GM12878 (cell line): ENCODE measurements around the gene SPNS1. TPM values are rescaled to one million over a fixed set of nuclear protein-coding genes. Genes with fewer than 3 reads are reported as not detected.
"Not testable (repeated sequence)": the region's sequence is repeated elsewhere in the genome, so short reads cannot be mapped to it uniquely, and the experiment has no call there.

Experiments
- ATAC-seq: fragments of 200-7000 bp; cut with Tn5 transposase; 3 replicates; pipeline ENCODE4 v1.9.1; 2020; ENCODE audit warnings: mild to moderate bottlenecking, moderate library complexity
- BruUV-seq: library from RNA; stranded (reverse); fragments of 400-500 nt; replicated peaks from 2 replicates; lab custom pipeline; 2021; lab: Mats Ljungman, UMichigan
- CTCF ChIA-PET: fragments of 300-600 bp; sonication (Branson Sonifier 250); formaldehyde crosslinking; extraction: SDS; loops from one replicate; lab custom pipeline; 2021; ENCODE audit warnings: inconsistent platforms; lab: Yijun Ruan, JAX
- POLR2A ChIA-PET: fragments of 350-600 bp; formaldehyde crosslinking; extraction: SDS; loops from one replicate; lab custom pipeline; 2021; ENCODE audit warnings: inconsistent platforms; lab: Charles Lee
- RAD21 ChIA-PET: fragments of 300-600 bp; sonication (Branson Sonifier 250); formaldehyde crosslinking; loops from one replicate; lab custom pipeline; 2023; ENCODE audit warnings: antibody characterized with exemption; ENCODE audit not compliant: unreplicated experiment; lab: Charles Lee
- SMC1A ChIA-PET: fragments of 300-600 bp; sonication (Branson Sonifier 250); formaldehyde crosslinking; loops from one replicate; lab custom pipeline; 2023; ENCODE audit not compliant: unreplicated experiment, uncharacterized antibody; lab: Charles Lee
- DNase-seq: peaks from one replicate; pipeline ENCODE4 v3.0.0-alpha.2; 2011; ENCODE audit warnings: low read depth, low spot score
- FAIRE-seq: peaks from 3 replicates; lab custom pipeline; 2011; peaks lifted over from hg19 to GRCh38; lab: Jason Lieb, UNC
- H2AFZ ChIP-seq: 2 replicates; pipeline ENCODE4 v1.6.0; 2011; ENCODE audit warnings: low read depth, low read length, control low read depth; ENCODE audit not compliant: control insufficient read depth
- H3K27ac ChIP-seq: 2 replicates; pipeline ENCODE4 v1.5.1; 2011; ENCODE audit warnings: control low read depth; ENCODE audit not compliant: control insufficient read depth, insufficient read depth
- H3K27me3 ChIP-seq, 2 experiments: replicated peaks in 1 of 2; 2 replicates each; pipeline versions ENCODE4 v1.6.0 to v1.6.1; 2011; ENCODE audit warnings: low read length in 1 of 2; ENCODE audit not compliant: control insufficient read depth in 2 of 2, insufficient read depth in 2 of 2
- H3K36me3 ChIP-seq, 2 experiments: 2 replicates each; pipeline ENCODE4 v1.5.1; 2011; ENCODE audit warnings: low read length in 1 of 2; ENCODE audit not compliant: control insufficient read depth in 2 of 2, insufficient read depth in 2 of 2
- H3K4me1 ChIP-seq: 2 replicates; pipeline ENCODE4 v1.6.1; 2011; ENCODE audit warnings: mild to moderate bottlenecking, low read length, moderate library complexity, mixed read lengths; ENCODE audit not compliant: control insufficient read depth, insufficient read depth
- H3K4me2 ChIP-seq: 2 replicates; pipeline ENCODE4 v1.6.0; 2011; ENCODE audit warnings: control low read depth; ENCODE audit not compliant: control insufficient read depth, insufficient read depth
- H3K4me3 ChIP-seq: fragments of 200-600 bp; sonication (generic); 2 replicates; pipeline ENCODE4 v1.5.1; 2016
- H3K79me2 ChIP-seq: 2 replicates; pipeline ENCODE4 v1.6.0; 2011; ENCODE audit warnings: low read length; ENCODE audit not compliant: control insufficient read depth, insufficient read depth
- H3K9ac ChIP-seq: 2 replicates; pipeline ENCODE4 v1.8.0; 2011; ENCODE audit warnings: low read length, control low read depth, mixed read lengths; ENCODE audit not compliant: control insufficient read depth, insufficient read depth
- H3K9me3 ChIP-seq: replicated peaks from 3 replicates; pipeline ENCODE4 v1.5.1; 2011; ENCODE audit warnings: mild to moderate bottlenecking, low read length; ENCODE audit not compliant: control insufficient read depth, insufficient read depth
- H4K20me1 ChIP-seq: 2 replicates; pipeline ENCODE4 v1.6.0; 2011; ENCODE audit not compliant: control insufficient read depth, insufficient read depth
- BMI1 ChIP-seq: fragments of 450-650 bp; IDR thresholded peaks from 2 replicates; pipeline ENCODE4 v1.6.1; 2016; ENCODE audit warnings: mild to moderate bottlenecking, moderate library complexity, borderline replicate concordance
- NFYA ChIP-seq: IDR thresholded peaks from 2 replicates; pipeline ENCODE4 v1.6.1; 2011; ENCODE audit warnings: low read depth, mild to moderate bottlenecking, low read length, improper control_type of control experiment, borderline replicate concordance
- NR2C2 ChIP-seq: IDR thresholded peaks from 2 replicates; pipeline ENCODE4 v1.6.1; 2011; ENCODE audit warnings: borderline replicate concordance, low read depth; ENCODE audit not compliant: control insufficient read depth, insufficient read length
- POLR2AphosphoS2 ChIP-seq: IDR thresholded peaks from 2 replicates; pipeline ENCODE4 v1.6.1; 2011; ENCODE audit warnings: low read depth, mild to moderate bottlenecking, low read length, improper control_type of control experiment, moderate library complexity
- SMAD1 ChIP-seq: fragments of 450-650 bp; IDR thresholded peaks from 2 replicates; pipeline ENCODE4 v1.6.1; 2018; ENCODE audit warnings: mild to moderate bottlenecking, low read depth; ENCODE audit not compliant: partially characterized antibody
- SMARCA5 ChIP-seq: fragments of 450-650 bp; IDR thresholded peaks from 2 replicates; pipeline ENCODE4 v1.6.1; 2017; ENCODE audit warnings: mild to moderate bottlenecking
- SMC3 ChIP-seq: IDR thresholded peaks from 2 replicates; pipeline ENCODE4 v1.6.1; 2011; ENCODE audit warnings: low read length, improper control_type of control experiment, borderline replicate concordance
- WRNIP1 ChIP-seq: IDR thresholded peaks from 2 replicates; pipeline ENCODE4 v1.6.1; 2011; ENCODE audit warnings: low read depth, low read length, improper control_type of control experiment, borderline replicate concordance
- ZNF217 ChIP-seq: fragments of 450-650 bp; IDR thresholded peaks from 2 replicates; pipeline ENCODE4 v1.6.1; 2017; ENCODE audit warnings: antibody characterized with exemption, mild to moderate bottlenecking
- WGBS: methylation state at CpG from one replicate; pipeline ENCODE4 v1.1.6; 2016; ENCODE audit warnings: low lambda C conversion rate; ENCODE audit not compliant: insufficient replicate concordance, insufficient coverage; ENCODE audit errors: missing lambda C conversion rate; 5-methylcytosine and 5-hydroxymethylcytosine counted together
- in situ Hi-C: fragments of 300-500 bp; cut with MboI; formaldehyde crosslinking; loops from 9 replicates; pipeline ENCODE4 v1.14.3; 2018; ENCODE audit warnings: mixed read lengths
- intact Hi-C: fragments of 100-400 bp; cut with micrococcal nuclease; formaldehyde crosslinking; loops from one replicate; pipeline ENCODE4 v1.14.2; 2022; ENCODE audit not compliant: unreplicated experiment
- polyA plus RNA-seq, 11 experiments: library from polyadenylated mRNA; depleted of rRNA in 4 of 11; unstranded in 6 of 11; stranded (reverse) in 5 of 11; fragments of >200 nt; fragmentation: Nextera tagmentation in 4 of 11; fragmentation: Illumina TruSeq in 1 of 11; extraction: Ambion mirVana in 4 of 11; extraction: Trizol in 1 of 11; gene quantifications; 1 replicate in 1 of 11; 2 replicates in 10 of 11; pipeline versions ENCODE4 v1.2.1 to v1.2.3, GENCODE V29; 2011 to 2016; ENCODE audit warnings: inconsistent platforms in 2 of 11, missing spikeins in 2 of 11, low read depth in 1 of 11
- total RNA-seq, 4 experiments: library from RNA; depleted of rRNA in 3 of 4; stranded (reverse); fragments of >200 nt in 3 of 4; fragmentation: Illumina TruSeq in 1 of 4; extraction: Trizol in 1 of 4; gene quantifications; 2 replicates each; pipeline versions ENCODE4 v1.2.1 to v1.2.3, GENCODE V29; 2013 to 2021
- TF ChIP-seq, protein P1 (sequence below): fragments of 450-650 bp; IDR thresholded peaks from 2 replicates; pipeline ENCODE4 v1.6.1; 2016; ENCODE audit warnings: mild to moderate bottlenecking, moderate library complexity, borderline replicate concordance

Gene SPNS1
- total and polyA plus RNA-seq, 10 of the 15 experiments (the other 5 are each of a cell fraction or from before 2014, with no cell fraction given), result 0.16 to 37.6 (median 12.0) TPM

DNA sequence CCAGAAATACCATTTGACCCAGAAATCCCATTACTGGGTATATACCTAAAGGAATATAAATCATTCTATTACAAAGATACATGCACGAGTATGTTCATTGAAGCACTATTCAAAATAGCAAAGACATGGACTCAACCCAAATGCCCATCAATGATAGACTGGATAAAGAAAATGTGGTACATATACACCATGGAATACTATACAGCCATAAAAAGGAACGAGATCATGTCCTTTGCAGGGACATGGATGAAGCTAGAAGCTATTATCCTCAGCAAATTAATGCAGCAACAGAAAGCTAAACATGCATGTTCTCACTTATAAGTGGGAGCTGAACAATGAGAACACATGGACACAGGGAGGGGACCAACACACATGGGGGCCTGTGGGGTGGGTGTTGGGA lies 48.3 kb upstream of the SPNS1 start:
- ATAC-seq, H3K27me3 ChIP-seq, H3K79me2 ChIP-seq, H3K36me3 ChIP-seq, H4K20me1 ChIP-seq, H3K9me3 ChIP-seq, in situ Hi-C loops, DNase-seq, BruUV-seq, FAIRE-seq, H2AFZ ChIP-seq: not testable (repeated sequence)
- ChIA-PET POLR2A (interaction anchor here (0.6 to 4.1 kb wide), 6 partner anchors 10 to 740 kb away, joined by 3 to 21 read pairs (median 3); no protein-coding TSS in a partner anchor), CTCF (interaction anchor here (0.6 to 6.4 kb wide), 3 partner anchors 9 to 80 kb away, joined by 3 to 76 read pairs (median 3); partner anchors contain the start of gene TUFM), SMC1A (interaction anchor here (2.1 to 5.8 kb wide), 2 partner anchors 18 to 25 kb away, joined by 6 to 58 read pairs; no protein-coding TSS in a partner anchor), RAD21 (interaction anchor here (1.3 to 1.6 kb wide), 3 partner anchors 19 to 47 kb away, joined by 3 to 6 read pairs (median 4); partner anchors contain the start of gene NFATC2IP)
- peak overlapping the region; percentile 96; the same call in 1 of the 2 replicates for H3K4me2 ChIP-seq
- peaks cover 23% of the 10 kb centered on the region for H3K4me1 ChIP-seq
- H3K4me3 ChIP-seq, result peak overlapping the region; percentile 92; the same call in 1 of the 2 replicates
- peak overlapping the region; percentile 98 for H3K9ac ChIP-seq
- H3K27ac ChIP-seq, result peak overlapping the region; percentile 99; the same call in 1 of the 2 replicates
- intact Hi-C loops, result loop anchor here (10.0 kb wide), 1 partner anchor 431 kb away; the partner anchor contains the start of genes APOBR and CLN3
- WGBS, result 61% methylated on average over 2 of the region's 2 CpGs
- peak; percentile 51 for TF ChIP-seq SMARCA5
- 0 out of 2 replicates have a peak, but pooled peaks have one; percentile 54 for TF ChIP-seq ZNF217

DNA sequence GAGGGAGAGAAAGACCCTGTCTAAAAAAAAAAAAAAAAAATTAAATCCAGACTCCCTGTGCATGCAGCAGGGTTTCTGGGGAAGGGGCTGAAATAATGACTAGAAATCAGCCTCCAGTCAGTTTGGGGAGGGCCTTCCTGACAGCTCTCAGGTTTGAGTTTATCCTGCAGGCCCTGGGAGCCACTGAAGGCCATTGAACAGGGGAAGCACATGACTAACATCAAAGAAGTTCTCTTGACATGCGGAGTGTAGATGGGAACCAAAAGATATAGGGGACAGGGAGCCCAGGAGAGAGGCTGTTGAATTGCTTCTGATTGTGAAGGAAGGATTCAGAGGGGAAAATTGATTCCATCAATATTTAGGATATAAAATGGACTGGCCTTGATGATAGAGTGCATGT lies 46.8 kb upstream of the SPNS1 start:
- H3K27me3 ChIP-seq, result no peaks in the 10 kb centered on the region
- H3K79me2 ChIP-seq, result peaks cover 14% of the 10 kb centered on the region
- ChIA-PET SMC1A (interaction anchor here (2.1 to 5.8 kb wide), 2 partner anchors 16 to 24 kb away, joined by 6 to 58 read pairs; no protein-coding TSS in a partner anchor), RAD21 (interaction anchor here (1.1 to 1.6 kb wide), 4 partner anchors 17 to 81 kb away, joined by 3 to 4 read pairs (median 4); no protein-coding TSS in a partner anchor), CTCF (interaction anchor here (0.7 to 6.4 kb wide), 2 partner anchors 17 to 22 kb away, joined by 4 to 76 read pairs; no protein-coding TSS in a partner anchor), POLR2A (interaction anchor here (0.6 to 0.9 kb wide), 5 partner anchors 11 to 1134 kb away, joined by 3 to 6 read pairs (median 4); no protein-coding TSS in a partner anchor)
- in situ Hi-C loops (no loop called here), intact Hi-C loops (loop anchor here (10.0 kb wide), 1 partner anchor 433 kb away; the partner anchor contains the start of genes APOBR and CLN3)
- H3K27ac ChIP-seq, result no peak overlapping the region
- no peak for DNase-seq
- no peak for ATAC-seq
- 96% methylated on average over 1 of the region's 1 CpG for WGBS
- H3K4me2 ChIP-seq, result no peak overlapping the region
- peaks cover 30% of the 10 kb centered on the region for H3K4me1 ChIP-seq
- H3K9ac ChIP-seq, result no peak overlapping the region
- H4K20me1 ChIP-seq, result no peaks in the 10 kb centered on the region
- no peak overlapping the region for H2AFZ ChIP-seq
- no TSS peak for BruUV-seq
- H3K9me3 ChIP-seq, result no peaks in the 10 kb centered on the region
- no peak overlapping the region for H3K4me3 ChIP-seq
- no peaks in the 10 kb centered on the region; a peak in 1 of 4 replicates for H3K36me3 ChIP-seq
- no peak for FAIRE-seq
- TF ChIP-seq SMAD1, result no peak
- TF ChIP-seq, protein P1, sequence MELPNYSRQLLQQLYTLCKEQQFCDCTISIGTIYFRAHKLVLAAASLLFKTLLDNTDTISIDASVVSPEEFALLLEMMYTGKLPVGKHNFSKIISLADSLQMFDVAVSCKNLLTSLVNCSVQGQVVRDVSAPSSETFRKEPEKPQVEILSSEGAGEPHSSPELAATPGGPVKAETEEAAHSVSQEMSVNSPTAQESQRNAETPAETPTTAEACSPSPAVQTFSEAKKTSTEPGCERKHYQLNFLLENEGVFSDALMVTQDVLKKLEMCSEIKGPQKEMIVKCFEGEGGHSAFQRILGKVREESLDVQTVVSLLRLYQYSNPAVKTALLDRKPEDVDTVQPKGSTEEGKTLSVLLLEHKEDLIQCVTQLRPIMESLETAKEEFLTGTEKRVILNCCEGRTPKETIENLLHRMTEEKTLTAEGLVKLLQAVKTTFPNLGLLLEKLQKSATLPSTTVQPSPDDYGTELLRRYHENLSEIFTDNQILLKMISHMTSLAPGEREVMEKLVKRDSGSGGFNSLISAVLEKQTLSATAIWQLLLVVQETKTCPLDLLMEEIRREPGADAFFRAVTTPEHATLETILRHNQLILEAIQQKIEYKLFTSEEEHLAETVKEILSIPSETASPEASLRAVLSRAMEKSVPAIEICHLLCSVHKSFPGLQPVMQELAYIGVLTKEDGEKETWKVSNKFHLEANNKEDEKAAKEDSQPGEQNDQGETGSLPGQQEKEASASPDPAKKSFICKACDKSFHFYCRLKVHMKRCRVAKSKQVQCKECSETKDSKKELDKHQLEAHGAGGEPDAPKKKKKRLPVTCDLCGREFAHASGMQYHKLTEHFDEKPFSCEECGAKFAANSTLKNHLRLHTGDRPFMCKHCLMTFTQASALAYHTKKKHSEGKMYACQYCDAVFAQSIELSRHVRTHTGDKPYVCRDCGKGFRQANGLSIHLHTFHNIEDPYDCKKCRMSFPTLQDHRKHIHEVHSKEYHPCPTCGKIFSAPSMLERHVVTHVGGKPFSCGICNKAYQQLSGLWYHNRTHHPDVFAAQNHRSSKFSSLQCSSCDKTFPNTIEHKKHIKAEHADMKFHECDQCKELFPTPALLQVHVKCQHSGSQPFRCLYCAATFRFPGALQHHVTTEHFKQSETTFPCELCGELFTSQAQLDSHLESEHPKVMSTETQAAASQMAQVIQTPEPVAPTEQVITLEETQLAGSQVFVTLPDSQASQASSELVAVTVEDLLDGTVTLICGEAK, result no peak
- TF ChIP-seq POLR2AphosphoS2, result no peak
- no peak for TF ChIP-seq SMC3
- no peak for TF ChIP-seq NR2C2
- no peak for TF ChIP-seq BMI1
- TF ChIP-seq WRNIP1, result no peak
- no peak for TF ChIP-seq NFYA
